HG02885 (cell line): Measurements from ENCODE around the gene DLX4.

ENCODE experiments used
- ATAC-seq: cut with Tn5 transposase; IDR thresholded peaks from one replicate; pipeline ENCODE4 v1.9.1; 2021; ENCODE audit warnings: mild to moderate bottlenecking; ENCODE audit not compliant: unreplicated experiment, poor library complexity

DLX4 gene

DNA sequence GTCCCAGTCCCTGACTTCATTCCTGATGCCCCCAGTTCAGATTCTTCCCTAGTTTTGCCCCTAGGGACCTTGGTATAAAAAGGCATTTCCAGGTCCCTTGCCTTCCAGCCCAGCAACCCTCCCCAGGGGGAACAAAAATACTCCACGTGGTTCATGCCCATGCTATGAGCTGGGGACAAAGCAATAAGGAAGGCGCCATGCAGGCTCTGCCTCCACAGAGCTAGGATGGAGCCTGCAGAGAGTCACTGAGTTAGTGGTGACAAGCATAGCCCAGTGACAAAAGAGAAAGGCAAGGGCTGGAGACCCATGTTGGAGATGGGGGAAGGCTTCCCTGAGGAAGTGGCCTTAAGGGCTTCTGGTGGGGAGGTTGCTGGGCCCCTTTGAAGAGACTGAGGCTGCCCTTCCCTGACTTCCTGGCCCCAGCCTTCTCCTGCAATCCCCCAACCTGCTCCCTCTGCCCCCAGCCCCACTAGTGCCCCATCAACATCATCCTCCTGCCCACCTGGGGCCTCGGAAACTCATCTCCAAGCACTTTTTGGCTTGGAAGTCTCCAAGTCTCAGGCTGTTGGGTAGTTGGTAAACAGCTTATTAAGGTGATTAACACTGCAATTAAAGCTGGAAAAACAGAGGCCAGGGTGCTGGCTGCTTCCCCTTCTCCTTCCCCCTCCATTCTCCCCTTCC is 16.5 kb downstream of the DLX4 start:
- no peak for ATAC-seq

- no peak for ATAC-seq
Observed at GRCh38 chr17:49986396-49987289, 17.7 kb downstream of the DLX4 start.

DNA sequence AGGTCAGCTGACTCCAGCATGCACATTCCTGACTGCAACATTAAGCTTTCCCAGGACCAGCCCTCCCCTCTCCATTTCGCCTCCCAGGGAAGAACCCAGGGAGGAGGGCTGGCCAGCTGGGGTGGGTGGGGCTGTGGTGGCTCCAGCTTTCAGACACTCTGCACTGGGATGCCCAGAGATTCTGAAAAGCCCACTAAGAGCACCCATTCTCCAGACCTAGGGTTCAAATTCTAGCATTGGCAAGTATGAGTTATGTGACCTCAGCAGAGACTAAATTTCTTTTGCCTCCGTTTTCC is 18.2 kb downstream of the DLX4 start:
- ATAC-seq, result no peak

GRCh38 chr17:49987681-49988441 is 18.9 kb downstream of the DLX4 start:
- no peak for ATAC-seq

DNA sequence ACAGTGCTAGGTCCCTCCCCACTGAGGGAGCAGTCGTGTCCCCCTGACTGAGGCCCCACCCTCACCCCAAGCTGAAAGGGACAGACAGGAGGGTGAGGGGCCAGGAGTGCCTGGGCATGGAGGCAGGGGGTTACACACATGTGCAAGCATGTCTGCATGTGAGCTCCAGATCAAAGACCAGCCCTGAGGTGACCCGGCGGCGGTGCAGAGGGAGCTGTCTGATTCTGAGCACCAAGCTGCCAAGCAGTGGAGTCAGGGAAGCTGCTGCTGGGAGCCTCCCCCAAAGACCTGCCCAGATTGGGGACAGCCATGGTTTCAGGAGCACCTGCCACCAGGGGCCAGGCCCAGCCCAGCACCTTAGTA is 20.5 kb downstream of the DLX4 start:
- no peak for ATAC-seq

GRCh38 chr17:49990331-49990730 is 21.3 kb downstream of the DLX4 start:
- no peak for ATAC-seq

GRCh38 chr17:49990921-49991320 is 21.9 kb downstream of the DLX4 start:
- ATAC-seq, result no peak

DNA sequence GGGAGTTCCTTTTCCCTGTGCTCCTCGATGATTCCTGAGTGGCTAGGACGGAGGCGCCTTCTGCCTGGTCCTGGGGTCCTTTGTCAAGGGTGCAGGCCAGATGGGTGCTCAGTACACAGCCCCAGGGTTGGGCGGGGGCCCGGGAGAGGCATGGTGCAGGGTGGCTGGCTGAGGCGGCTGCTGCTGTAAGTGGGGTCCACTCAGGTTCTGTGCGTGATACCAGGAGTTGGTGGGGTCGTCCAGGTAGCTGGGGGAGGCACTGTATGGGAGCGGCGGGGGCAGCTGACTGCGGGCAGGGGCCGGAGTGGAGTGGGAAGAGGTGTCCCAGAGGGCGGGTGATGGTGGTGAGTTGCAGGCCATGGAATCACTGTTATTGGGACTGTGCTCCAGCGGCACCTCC is 22.4 kb downstream of the DLX4 start:
- no peak for ATAC-seq

GRCh38 chr17:49992191-49992932 is 23.4 kb downstream of the DLX4 start:
- no peak for ATAC-seq

DNA sequence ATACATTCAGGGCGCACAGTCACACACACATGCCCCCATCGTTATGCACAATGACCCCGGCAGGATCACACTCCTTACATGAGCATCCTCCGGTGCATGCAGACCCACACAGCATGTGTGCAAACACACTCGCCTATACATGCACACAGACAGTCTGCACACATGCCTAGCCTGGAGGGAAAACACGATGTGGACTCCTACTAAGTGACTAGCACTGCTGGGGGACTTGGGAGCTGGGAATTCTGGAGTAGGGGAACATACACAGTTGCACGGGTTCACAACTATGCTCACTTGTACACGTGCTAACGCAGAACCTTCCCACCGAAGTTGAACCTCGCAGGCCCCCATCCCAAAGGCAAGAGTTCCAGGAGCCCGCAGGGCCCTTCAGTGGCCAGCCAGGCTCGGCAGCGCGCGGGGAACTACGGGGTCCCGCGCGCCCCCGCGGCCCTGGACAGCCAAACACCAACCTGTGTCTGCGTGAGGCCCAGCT is 24.0 kb downstream of the DLX4 start:
- ATAC-seq, result no peak

DNA sequence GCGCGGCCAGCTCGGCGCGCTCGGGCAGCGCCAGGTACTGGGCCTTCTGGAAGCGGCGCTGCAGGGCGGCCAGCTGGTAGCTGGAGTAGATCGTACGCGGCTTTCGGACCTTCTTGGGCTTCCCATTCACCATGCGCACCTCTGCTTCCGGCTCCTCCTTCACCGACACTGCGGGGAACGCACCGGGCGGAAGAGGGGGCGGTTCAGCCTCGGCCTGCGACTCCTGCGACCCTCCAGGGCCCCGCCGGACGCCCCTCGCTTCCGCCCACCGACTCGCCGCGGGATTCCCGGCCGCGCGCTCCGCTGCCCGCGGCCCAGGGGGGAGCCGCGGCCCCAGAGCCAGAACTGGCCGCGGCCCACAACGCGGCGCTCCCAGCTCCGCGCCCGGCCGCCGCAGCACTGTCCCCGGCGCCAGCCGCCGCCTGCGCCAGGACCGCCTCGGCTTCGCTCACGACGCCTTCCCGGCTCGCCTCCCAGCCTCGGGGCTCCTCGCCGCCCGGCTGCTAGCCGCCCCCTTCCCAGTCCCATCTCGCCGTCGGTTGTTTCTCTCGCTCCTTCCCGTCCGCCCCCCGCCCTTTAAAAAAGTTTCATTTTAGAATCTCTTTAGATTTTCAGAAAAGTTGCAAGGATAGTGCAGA is 24.6 kb downstream of the DLX4 start:
- ATAC-seq, result no peak

DNA sequence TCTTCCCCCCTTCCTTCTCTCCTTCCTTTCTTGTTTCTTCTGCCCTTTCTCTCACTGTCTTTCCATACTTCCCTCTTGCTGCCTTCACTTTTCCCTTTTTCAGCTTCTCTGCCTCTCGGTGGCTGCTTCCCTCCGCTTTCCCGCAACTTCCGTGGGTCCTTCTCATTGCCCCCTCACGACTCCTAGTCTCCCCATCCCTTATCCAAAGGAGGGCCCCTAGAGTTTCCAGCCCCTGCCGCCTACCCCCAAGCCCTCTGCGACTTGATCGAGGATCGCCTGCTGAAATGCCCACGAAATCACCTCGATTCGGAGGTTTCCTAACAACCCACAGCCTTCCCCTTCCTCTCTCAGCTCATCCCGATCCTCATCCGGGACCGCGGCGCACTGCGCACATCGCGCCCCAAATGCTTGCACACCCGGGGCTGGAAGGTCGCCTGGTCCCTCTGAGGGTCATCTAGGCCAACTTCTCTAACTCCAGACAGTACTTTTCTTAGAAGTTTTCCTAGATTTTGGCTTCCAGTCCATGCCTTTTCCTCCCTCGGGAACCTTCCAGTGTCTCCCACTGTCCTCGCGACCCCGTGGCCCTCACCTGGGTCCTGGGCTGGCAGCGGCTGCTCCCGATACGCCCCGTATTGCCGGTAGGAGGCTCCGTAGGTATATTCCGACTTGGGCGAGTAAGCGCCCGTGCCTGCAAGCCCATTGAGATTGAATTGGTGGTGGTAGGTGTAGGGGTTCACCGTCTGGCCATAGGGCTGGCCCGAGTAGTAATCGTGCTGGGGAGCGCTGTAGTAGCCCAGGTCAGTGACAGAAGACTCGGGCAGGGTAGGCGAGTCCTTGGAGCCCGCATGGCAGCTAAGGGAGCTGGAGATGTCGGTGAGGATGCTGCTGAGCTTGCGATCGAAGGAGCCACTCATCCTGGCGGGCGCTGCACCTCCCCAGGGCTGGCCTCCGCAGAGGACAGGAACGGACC is 25.4 kb downstream of the DLX4 start:
- ATAC-seq, result no peak

- ATAC-seq, result no peak
Observed at GRCh38 chr17:49995055-49995738, 26.2 kb downstream of the DLX4 start, which contains the start of gene DLX3. Gene DLX3 (minus strand): TSS chr17:49995224. CDS start chr17:49994998, 226 bp downstream.

DNA sequence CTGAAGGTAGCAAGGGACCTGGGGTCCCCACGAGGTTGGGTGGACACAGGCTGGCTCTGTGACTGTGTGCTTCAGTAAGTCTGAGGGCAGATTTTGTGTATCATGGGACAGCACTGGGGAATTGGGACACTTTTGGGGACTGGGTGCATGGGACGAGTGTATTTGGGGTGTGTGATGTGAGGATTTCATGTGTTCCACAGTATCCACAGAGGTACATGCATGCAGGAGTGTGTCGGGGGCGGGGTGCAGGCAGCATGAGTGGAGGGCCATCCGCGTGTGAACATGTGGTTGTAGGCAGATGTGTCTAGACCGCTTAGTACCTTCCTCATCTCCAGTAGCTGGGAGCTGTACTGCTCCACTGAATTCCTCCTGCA is 27.1 kb downstream of the DLX4 start:
- no peak for ATAC-seq

GRCh38 chr17:49996495-49997300 is 27.7 kb downstream of the DLX4 start:
- ATAC-seq, result no peak

DNA sequence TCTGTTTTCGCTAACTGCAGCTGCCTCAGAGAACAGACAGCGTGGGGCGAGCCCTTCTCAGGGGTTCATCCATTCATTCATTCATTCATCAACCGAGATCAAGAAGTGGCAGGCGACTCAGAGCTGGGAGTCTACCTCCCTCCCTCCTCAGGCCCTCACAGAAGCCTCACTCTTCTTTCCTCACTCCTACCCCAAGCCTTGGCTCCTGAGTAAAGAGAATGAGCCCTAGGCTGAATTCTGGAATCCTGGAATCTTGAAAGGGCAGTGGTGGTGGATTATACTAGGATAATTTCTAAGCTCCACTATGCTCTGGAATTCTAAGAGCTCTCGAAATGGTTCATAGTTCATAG is 28.3 kb downstream of the DLX4 start:
- ATAC-seq, result no peak
